HG03135 (cell line): ENCODE measurements around the gene POMP.
"Not testable (repeated sequence)": the region's sequence is repeated elsewhere in the genome, so short reads cannot be mapped to it uniquely, and the experiment has no call there.

Experiments used
- ATAC-seq: cut with Tn5 transposase; IDR thresholded peaks from one replicate; pipeline ENCODE4 v1.9.1; 2021; ENCODE audit warnings: mild to moderate bottlenecking, moderate library complexity; ENCODE audit not compliant: unreplicated experiment

Gene POMP

GRCh38 chr13:28637714-28638355 lies 21.1 kb upstream of the POMP start:
- no peak for ATAC-seq

GRCh38 chr13:28638756-28639155 lies 20.2 kb upstream of the POMP start:
- ATAC-seq, result no peak

DNA sequence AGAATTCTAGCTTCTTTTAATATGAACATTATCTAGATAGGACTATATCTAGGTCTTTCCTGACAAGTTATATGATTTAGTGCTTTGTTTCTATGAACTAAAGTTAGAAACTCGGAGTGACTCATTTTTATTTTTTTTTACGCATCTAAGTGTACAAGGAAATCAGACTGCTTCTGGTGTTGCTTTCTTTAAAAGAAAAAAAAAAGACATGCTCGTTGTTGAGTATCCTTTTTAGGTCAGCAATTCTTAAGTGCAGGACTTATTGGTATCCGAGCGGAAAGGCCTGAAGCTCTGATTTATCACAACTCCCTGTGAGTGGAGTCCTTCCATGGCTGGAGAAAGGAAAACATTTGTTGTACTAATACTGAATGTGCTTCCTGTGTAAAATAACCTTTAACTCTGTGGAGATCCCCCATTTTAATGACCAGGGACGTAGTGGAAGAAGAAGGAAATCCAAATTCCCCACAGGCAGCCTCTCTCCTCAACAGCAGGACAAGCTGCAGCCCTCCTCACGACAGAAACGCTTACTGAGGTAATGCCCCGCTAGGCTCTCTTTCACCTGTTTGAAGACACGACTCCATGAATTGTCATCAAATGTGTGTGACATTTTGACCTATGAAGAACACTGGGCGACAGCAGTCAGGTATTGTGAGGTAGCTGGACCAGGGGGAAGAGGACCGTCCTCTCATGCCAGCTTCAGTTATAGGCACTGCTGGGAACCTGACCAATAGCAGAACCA lies 17.9 kb upstream of the POMP start:
- ATAC-seq, result no peak

- peak; percentile 64 for ATAC-seq
Measured at GRCh38 chr13:28641600-28641926, 17.4 kb upstream of the POMP start.

GRCh38 chr13:28650284-28650683 lies 8.6 kb upstream of the POMP start:
- no peak for ATAC-seq

DNA sequence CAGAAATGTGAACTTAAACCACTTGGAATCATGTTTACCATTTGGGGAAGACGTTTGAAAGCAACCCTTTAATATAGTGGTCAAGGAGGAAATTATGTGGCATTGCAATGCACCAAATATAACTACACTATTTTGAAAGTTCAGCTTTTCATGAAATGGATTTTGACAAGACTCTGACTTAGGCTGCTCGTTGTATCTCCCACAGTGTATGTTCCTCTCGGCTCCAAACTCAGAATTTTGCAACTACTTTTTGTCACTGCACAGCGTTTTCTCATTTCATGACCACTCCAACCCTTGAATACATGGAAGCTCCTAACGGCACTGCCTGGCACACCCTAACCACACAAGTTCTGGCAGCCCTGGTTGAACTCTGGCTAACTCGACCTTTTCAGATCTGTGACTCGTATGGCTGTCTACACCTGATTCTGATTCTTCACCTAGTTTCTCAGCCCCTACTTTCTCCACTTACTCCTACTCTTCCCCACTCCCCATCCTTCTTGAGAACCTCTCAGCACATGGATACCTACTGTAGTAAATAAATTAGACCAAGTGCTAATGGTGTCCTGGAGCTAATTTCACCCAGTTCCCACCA lies 7.0 kb upstream of the POMP start:
- ATAC-seq, result no peak

- ATAC-seq, result no peak
Measured at GRCh38 chr13:28653111-28653510, 5.8 kb upstream of the POMP start.

DNA sequence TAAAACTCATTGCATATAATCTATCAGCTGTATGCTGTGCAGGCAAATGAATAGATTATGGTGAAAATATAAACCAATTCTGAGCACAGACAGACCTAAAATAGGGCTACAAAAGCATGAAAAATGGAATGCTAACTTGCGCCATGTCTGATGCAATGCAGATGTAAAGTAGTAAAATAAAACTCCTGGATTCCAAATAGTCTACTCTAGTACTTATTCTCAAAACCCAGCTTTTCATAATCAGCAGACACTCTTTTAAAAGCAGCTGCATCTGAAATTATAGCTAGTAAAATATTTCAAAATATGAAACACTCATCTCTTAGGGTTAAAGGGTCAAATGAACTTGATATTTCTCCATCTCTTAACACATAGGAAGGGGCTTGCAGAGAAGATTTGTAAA lies 4.7 kb upstream of the POMP start:
- no peak for ATAC-seq

GRCh38 chr13:28655561-28655960 lies 3.4 kb upstream of the POMP start:
- ATAC-seq, result no peak

DNA sequence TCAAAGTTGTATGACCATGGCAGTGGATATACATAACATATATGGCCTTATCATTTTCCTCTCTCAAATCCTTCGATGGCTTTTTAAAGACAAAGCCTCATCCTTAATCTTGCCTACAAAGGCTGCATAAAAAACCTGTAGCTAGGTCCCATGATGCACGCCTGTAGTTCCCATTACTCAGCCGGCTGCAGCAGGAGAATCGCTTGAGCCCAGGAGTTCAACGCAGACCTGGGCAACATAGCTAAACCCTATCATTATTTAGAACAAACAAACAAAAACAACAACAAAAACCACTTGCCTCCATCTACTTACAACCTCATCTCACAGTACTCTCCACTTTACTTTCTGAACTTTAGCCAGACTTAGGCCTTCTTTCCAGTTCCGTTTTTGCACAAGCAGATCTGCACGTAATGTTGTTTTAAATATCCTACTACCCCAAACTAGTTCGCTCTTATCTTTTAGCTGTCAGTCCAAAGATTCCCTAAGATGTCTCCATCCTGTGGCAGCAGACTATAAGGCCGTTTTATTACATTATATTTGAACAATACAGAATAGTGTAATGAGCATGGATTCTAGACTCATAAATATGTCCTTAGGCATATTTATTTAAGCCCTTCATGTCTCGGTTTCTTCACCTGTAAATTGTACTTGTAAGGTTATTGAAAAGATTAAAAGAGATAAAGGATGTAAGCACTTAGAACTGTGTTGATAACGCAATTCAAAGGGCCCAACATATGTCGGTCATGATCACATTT lies 969 bp upstream of the POMP start:
- ATAC-seq, result no peak

DNA sequence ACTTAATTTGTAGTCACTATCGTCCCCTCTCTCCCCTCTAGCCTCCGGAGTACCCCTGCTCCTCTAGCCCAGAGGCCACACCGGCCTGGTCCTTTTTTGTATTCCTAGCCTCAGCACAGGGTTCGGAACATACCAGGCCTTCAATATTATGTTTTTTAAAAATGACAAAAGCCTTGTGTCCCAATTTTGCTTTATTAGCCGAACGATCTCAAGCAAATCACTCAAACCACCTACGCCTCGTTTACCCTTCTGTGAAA lies 463 bp upstream of the POMP start:
- peak; percentile 27 for ATAC-seq

GRCh38 chr13:28659621-28659970 lies 666 bp downstream of the POMP start:
- ATAC-seq, result peak; percentile 27

DNA sequence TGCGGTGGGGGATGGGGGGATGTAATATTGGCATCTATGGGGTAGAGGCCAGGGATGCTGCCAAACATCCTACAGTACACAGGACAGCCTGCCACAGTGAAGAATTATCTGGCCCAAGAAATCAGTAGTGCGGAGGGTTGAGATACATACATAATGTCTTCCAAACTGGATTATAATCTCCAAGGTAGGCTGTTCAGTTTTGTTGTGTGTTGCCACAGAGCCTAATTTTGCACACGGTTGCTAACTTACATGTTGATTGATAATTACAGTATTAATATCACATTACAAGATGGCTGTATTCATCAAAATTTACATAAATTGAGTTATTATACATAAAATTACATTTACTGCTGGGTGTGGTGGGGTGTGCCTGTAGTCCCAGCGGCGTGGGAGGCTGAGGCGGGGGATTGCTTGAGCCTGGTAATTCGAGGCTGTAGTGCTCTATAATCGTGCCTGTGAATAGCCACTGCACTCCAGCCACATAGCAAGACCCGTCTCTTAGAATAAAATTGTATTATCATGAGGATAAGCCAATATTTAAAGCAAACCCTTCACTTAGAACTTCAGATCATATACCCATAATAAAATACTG lies 8.1 kb downstream of the POMP start:
- no peak for ATAC-seq

DNA sequence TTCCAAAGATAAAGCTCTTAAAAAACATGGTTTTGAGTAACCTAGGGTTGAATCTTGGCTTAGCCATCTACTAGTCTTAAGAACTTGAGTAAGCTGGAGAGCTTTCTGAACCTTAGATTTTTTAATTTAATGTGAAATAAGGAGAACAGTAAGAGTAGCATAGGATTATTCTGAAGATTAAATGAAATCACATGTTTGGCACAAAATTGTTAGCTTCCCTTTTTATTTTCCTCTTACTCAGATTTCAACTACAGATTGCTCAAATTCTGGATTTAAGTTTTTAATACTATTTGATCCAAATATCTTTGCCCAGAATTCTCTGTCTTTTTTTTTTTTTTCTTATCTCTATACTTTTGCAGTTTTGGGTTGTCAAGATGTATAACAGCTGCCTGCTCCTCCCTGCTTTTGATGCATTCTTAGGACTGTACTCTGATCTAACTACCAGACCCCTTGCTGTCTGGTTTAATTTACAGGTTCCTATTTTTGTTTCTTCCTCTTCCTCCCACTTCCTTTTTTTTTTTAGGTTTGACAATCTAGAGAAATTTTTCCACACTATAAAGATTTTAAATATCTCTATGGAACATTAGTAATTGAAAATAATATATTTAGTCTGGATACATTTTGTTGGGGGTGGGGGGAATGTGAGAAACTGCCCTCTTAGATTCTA lies 12.3 kb downstream of the POMP start:
- no peak for ATAC-seq

- ATAC-seq, result no peak
Measured at GRCh38 chr13:28678809-28679208, 19.9 kb downstream of the POMP start.

GRCh38 chr13:28679628-28680027 lies 20.7 kb downstream of the POMP start:
- no peak for ATAC-seq

DNA sequence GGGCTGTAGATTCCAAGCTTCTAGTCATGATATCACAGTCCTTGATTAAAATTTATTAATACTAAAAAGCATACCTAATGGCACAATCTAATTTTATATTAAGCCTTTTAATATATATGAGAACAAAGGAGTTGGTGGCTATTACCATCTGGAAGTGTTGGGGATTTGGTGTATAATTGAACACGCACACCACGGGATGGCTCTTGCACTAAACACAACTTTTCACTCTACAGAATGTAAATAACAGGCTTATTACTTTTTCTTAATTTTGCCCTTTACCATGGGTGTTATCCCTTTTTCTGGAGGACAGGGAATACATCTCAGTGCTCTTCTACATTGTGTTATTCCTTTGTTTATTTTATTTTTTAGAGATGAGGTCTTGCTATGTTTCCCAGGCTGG lies 21.6 kb downstream of the POMP start:
- no peak for ATAC-seq

DNA sequence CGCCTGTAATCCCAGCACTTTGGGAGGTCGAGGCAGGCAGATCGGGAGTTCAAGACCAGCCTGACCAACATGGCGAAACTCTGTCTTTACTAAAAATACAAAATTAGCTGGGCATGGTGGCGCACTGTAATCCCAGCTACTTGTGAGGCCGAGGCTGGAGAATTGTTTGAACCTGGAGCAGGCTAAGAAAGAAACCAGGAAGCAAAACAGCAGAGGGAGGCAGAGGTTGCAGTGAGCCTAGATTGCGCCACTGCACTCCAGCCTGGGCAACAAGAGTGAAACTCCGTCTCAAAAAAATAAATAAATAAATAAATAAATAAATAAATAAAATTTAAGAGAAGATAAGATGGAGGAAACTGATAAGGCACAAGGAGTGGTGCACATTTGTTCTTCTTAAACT lies 24.2 kb downstream of the POMP start:
- ATAC-seq, result not testable (repeated sequence)

DNA sequence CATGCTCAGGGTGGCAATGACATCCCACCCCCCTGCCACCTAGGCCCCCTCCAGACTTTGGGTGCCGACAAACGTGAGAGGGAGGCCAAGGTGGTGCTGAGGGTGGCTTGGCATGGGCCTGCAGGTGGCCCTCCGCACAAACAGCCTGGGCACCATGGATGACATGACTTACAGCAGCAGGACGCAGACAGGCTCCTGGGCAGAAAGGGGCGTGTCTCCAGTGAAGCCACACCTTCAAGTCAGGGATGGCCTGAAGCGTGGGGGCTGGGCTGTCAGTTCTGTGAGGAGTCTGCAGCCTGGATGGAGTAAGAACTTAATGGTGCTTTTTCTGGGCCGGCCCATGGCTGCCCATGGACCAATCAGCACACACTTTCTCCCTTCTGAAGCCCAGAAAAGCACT lies 25.3 kb downstream of the POMP start:
- no peak for ATAC-seq

DNA sequence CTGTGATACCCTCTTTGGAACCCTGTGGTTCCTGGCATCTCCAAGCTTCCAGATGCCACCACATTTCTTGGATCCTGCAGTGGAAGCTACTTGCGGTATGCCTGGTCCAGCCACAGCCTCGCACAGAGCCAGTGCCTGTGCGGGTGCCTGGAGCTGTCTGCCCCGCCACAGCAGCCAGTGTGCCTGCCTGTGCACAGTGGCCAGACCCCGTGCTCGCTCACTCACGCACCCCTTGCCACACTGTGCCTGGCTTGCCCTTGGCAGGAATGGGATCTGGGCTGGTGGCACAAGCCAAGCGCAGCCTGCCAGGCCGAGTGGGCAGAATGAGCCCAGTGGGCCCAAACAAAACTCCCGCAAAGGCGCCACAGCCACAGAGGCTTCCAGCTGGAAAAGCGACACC lies 26.2 kb downstream of the POMP start:
- no peak for ATAC-seq

- ATAC-seq, result no peak
Measured at GRCh38 chr13:28685892-28686291, 27.0 kb downstream of the POMP start.
